Measurements from ENCODE around the gene PIR.

DNA sequence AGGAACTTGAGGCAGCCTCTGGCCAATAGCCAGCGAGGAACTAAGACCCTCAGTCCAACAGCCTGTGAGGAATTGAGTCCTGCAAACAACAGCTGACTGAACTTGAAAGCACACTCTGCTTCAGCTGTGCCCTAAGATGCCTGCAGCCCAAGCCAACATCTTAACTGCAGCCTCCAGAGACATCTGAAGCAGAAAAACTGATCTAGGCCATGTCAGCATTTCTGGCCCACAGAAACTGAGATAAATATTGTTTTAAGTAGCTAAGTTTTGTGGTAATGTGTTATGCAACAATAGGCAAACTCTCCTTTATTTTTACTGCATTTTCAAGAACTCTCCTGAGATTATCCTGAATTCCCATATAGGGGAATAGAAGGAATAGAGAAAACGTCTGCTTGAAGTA lies 133.4 kb downstream of the PIR start:
- TF ChIP-seq, protein P1, sequence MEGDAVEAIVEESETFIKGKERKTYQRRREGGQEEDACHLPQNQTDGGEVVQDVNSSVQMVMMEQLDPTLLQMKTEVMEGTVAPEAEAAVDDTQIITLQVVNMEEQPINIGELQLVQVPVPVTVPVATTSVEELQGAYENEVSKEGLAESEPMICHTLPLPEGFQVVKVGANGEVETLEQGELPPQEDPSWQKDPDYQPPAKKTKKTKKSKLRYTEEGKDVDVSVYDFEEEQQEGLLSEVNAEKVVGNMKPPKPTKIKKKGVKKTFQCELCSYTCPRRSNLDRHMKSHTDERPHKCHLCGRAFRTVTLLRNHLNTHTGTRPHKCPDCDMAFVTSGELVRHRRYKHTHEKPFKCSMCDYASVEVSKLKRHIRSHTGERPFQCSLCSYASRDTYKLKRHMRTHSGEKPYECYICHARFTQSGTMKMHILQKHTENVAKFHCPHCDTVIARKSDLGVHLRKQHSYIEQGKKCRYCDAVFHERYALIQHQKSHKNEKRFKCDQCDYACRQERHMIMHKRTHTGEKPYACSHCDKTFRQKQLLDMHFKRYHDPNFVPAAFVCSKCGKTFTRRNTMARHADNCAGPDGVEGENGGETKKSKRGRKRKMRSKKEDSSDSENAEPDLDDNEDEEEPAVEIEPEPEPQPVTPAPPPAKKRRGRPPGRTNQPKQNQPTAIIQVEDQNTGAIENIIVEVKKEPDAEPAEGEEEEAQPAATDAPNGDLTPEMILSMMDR (IDR thresholded peaks at IDR 0.05; ENCODE audit: control extremely low read depth in 1 of 3, insufficient read depth in 1 of 3, low read depth in 1 of 3, low read length in 3 of 3) = no peak
- TF ChIP-seq POLR2A (IDR thresholded peaks at IDR 0.05; ENCODE audit: control extremely low read depth in 1 of 2, low read depth in 2 of 2, low read length in 2 of 2) (no peak), EP300 (IDR thresholded peaks at IDR 0.05; ENCODE audit: borderline replicate concordance in 1 of 2, low read depth in 2 of 2, low read length in 2 of 2) (no peak), TAF1 (IDR thresholded peaks at IDR 0.05; ENCODE audit: low read depth, low read length) (no peak), ZNF274 (IDR thresholded peaks at IDR 0.05; ENCODE audit: borderline replicate concordance, extremely low read depth, low read length) (no peak), CBX5 (IDR thresholded peaks at IDR 0.05; ENCODE audit: low read depth, low read length) (no peak), BRCA1 (IDR thresholded peaks at IDR 0.05; ENCODE audit: low read depth, low read length) (no peak), RFX5 (IDR thresholded peaks at IDR 0.05; ENCODE audit: borderline replicate concordance, low read depth, low read length) (no peak), ASH2L (IDR thresholded peaks at IDR 0.05; ENCODE audit: low read length) (no peak), EZH2 (IDR thresholded peaks at IDR 0.05; ENCODE audit: low read depth, low read length, severe bottlenecking) (no peak)

All from H1 (cell line).